Inflammatory macrophage treated with lipopolysaccharide for 4 hours (primary cell): ENCODE measurements around the gene NF1.
"Not testable (repeated sequence)": the region's sequence is repeated elsewhere in the genome, so short reads cannot be mapped to it uniquely, and the experiment has no call there.

Source experiments
- DNase-seq: peaks from one replicate; pipeline ENCODE4 v3.0.0-alpha.2; 2020

The NF1 gene

DNA sequence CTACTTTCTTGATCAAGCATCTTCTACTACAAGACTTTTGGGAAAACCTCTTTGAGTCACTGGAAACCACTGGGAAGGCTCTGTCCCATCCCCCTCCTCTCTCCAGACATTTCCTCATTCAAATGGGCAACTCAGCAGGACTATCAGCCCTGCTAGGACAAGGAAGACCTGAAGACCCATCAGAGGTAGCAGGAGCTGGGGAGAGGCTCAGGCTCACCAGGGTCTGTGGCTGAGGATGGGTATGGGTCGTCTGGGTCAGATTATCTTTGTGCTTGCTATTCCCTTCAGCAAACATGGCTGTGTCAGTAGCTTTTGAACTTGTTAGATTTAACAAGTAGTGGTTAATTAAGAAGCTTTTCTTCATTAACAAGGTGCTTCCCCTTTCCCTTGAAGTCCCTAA is 15.0 kb upstream of the NF1 start:
- DNase-seq: no peak

DNA sequence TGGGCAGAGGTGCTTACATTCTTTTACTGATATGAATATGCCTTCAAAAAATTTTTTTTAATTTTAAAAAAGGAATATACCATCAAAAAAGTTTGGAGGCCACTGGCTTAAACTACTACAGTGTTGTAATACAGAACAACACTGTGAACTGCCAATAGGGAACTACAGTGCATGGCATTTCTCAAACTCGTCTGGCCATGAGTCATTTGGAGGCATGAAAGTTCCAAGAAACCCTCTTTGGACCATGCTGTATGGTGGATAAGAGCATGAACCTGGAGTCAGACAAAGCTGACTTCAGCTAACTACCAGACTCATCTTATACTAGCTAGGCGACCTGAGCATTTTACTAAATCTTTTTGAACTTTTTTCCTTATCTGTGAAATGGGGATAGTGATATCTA is 9.2 kb upstream of the NF1 start:
- peak; percentile 83 for DNase-seq

DNA sequence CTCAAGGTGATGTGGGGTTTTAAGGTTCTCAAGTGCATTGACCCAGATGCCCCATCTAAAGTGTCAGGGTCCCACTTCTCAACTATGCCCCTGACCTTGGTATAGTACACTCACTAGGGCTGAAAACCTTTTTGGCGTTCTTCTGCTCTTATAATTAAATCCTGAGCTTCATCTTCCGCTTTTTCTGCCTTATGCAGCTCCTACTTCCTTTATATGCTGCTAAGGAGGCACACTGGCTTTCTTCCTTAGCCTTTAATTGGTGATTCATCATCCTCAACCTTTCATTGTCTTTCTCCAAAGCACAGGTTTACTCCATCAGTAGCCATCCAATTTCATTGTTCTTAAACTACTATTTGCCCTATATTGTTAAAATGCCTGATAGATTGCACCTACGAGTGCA is 5.3 kb upstream of the NF1 start:
- peak; percentile 24 for DNase-seq

GRCh38 chr17:31090650-31091049 is 4.1 kb upstream of the NF1 start:
- not testable (repeated sequence) for DNase-seq

GRCh38 chr17:31092475-31093064 is 2.2 kb upstream of the NF1 start:
- peak; percentile 18 for DNase-seq

- no peak for DNase-seq
Observed at GRCh38 chr17:31093866-31094599, 744 bp upstream of the NF1 start.

DNA sequence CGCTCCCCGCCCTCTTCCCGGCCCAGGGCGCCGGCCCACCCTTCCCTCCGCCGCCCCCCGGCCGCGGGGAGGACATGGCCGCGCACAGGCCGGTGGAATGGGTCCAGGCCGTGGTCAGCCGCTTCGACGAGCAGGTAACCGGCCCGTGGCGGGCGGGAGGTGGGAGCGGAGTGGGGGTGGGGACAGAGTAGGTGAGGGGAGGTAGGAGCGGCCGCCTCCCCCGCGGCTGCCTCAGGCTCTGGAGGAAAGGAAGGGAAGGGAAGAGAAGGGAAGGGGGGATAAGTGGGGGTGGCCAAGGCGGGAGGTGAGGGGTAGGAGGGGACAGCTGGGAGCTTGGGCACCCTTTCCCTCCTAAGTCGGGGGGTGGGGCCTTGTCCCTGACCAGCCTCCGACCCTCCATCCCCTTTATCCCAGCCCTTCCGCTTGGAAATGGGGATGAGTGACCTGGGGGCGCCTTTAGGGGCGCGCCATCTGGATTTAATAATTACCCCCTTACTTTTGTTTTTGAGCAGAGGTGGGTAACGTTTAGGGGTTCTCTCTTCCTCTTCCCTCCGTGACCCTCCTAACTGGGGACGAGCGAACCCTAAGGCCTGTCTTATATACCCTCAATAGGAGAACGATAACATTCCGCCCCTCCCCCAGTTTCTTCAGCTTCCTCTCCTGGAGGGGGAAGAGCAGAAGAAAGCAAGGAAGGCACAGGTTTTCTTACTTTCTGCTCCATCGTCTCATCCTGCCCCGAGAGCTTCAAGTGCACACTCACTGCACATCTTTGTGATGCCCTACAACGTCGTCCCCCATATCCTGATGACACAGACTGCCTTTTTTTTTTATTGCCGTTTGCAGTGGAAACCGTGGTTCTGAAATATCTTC is 694 bp downstream of the NF1 start:
- DNase-seq: peak; percentile 29

GRCh38 chr17:31096106-31096436 is 1.3 kb downstream of the NF1 start:
- DNase-seq: no peak

- DNase-seq: no peak
Observed at GRCh38 chr17:31099016-31099415, 4.2 kb downstream of the NF1 start.

GRCh38 chr17:31100840-31101459 is 6.2 kb downstream of the NF1 start:
- no peak for DNase-seq

- no peak for DNase-seq
Observed at GRCh38 chr17:31101943-31102342, 7.2 kb downstream of the NF1 start.

GRCh38 chr17:31105991-31106390 is 11.2 kb downstream of the NF1 start:
- no peak for DNase-seq

GRCh38 chr17:31111183-31111582 is 16.4 kb downstream of the NF1 start:
- no peak for DNase-seq

GRCh38 chr17:31112001-31112661 is 17.4 kb downstream of the NF1 start:
- DNase-seq: peak; percentile 62

- DNase-seq: not testable (repeated sequence)
Observed at GRCh38 chr17:31113368-31113767, 18.6 kb downstream of the NF1 start.

DNA sequence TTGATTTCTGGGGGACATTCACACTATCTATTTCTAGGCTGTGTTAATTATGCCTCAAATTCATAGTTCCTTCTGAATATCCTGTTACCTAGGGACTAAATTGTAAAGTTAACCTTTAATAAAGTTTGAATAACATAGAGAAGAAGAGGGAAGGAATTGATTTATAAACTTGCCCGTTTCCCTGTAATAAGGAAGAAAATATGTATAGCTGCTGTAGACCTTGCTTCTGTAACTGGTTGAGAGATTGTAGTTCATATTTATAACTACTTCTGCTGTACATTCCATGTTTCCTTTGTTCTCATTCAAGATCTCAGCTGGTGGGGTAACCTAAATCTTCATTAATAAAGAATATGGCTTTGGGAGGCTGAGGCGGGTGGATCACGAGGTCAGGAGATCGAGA is 19.2 kb downstream of the NF1 start:
- DNase-seq: no peak

DNA sequence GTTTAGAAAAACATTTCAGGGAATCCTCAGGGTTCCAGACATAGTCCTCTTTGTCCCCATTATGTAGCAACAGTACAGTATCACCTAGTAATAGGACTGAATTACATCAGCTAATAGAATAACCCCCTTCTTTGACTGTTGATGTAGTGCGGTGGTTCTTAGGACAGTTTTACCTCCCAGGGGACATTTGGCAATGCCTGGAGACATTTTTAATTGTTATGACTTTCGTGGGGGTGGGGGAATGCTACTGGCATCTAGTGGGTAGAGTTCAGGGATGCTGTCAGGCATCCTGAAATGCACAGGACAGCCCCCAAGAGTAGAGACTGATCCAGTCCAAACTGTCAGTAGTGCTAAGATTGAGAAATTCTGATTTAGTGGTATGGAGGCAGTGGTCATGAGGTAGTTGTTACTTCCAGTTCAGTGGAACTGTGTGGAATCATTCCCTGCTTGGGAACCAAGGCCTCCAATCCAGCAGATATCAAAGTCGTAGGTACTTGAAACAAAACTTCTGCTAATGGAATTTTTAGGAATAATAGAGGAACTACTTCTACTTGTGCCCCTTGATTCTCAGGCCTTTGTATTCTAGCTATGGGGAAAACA is 20.3 kb downstream of the NF1 start:
- DNase-seq: no peak

GRCh38 chr17:31116167-31116566 is 21.4 kb downstream of the NF1 start:
- no peak for DNase-seq

- DNase-seq: no peak
Observed at GRCh38 chr17:31122746-31123145, 28.0 kb downstream of the NF1 start.

- DNase-seq: no peak
Observed at GRCh38 chr17:31126318-31126717, 31.5 kb downstream of the NF1 start.

DNA sequence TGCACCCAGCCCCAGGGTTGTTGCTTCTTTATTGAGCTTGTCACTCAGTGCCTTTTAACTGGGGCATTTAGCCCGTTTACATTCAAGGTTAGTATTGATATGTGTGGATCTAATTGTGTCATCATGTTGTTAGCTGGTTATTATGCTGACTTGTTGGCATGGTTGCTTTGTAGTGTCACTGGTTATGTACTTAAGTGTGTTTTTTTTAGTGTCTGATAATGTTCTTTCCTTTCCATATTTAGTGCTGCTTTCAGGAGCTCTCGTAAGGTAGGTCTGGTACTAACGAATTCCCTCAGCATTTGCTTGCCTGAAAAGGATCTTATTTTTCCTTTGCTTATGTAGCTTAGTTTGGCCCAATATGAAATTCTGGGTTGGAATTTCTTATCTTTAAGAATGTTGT is 33.5 kb downstream of the NF1 start:
- no peak for DNase-seq
